ENCODE measurements around the gene COLGALT1.

GRCh38 chr19:17520865-17521264, 34.6 kb upstream of the COLGALT1 start:
- TF ChIP-seq POLR2A (IDR thresholded peaks at IDR 0.05; ENCODE audit: low read depth, low read length), result no peak
- no peak for TF ChIP-seq DPF2 (IDR thresholded peaks at IDR 0.05)
- TF ChIP-seq TBL1XR1 (IDR thresholded peaks at IDR 0.05; ENCODE audit: low read depth, low read length), result no peak
- no peak for TF ChIP-seq CHD2 (IDR thresholded peaks at IDR 0.05; ENCODE audit: borderline replicate concordance, low read depth, low read length)
- no peak for TF ChIP-seq CTCF (IDR thresholded peaks at IDR 0.05 in 2 of 3, conservative IDR thresholded peaks at IDR 0.05 in 1 of 3; ENCODE audit: control insufficient read depth in 2 of 3, extremely low read depth in 1 of 3, insufficient read depth in 1 of 3, low read depth in 3 of 3, low read length in 3 of 3)
- no peak for TF ChIP-seq FOS (IDR thresholded peaks at IDR 0.05; ENCODE audit: borderline replicate concordance, extremely low read depth, insufficient read length)
- TF ChIP-seq, protein P1, sequence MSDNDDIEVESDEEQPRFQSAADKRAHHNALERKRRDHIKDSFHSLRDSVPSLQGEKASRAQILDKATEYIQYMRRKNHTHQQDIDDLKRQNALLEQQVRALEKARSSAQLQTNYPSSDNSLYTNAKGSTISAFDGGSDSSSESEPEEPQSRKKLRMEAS (IDR thresholded peaks at IDR 0.05; ENCODE audit: low read depth, low read length), result no peak
- no peak for TF ChIP-seq CEBPB (IDR thresholded peaks at IDR 0.05; ENCODE audit: borderline replicate concordance in 1 of 2, low read depth in 2 of 2, low read length in 2 of 2)
- no peak for TF ChIP-seq RBBP5 (conservative IDR thresholded peaks at IDR 0.05)
- no peak for TF ChIP-seq CREM (IDR thresholded peaks at IDR 0.05; ENCODE audit: low read depth)
- no peak for TF ChIP-seq NFIC (IDR thresholded peaks at IDR 0.05; ENCODE audit: low read depth, low read length)

Data from GM12878 (cell line).